PFSK-1 (cell line): Measurements from ENCODE around the gene SRP9.

Source experiments
- FOXP2 ChIP-seq: optimal IDR thresholded peaks from 2 replicates; pipeline ENCODE3; 2011; ENCODE audit warnings: borderline replicate concordance, control low read depth, inconsistent platforms; ENCODE audit not compliant: insufficient read depth; ENCODE audit errors: extremely low read length, extremely low read depth
- POLR2AphosphoS5 ChIP-seq: IDR thresholded peaks from 2 replicates; pipeline ENCODE4 v1.6.1; 2012; ENCODE audit warnings: low read depth, mild to moderate bottlenecking, control low read depth, low read length, moderate library complexity
- REST ChIP-seq, 2 experiments: IDR thresholded peaks; 2 replicates each; pipeline versions ENCODE4 v1.6.1 to v1.8.0; 2011 to 2012; ENCODE audit warnings: low read depth in 2 of 2, low read length in 2 of 2, control low read depth in 1 of 2, inconsistent platforms in 1 of 2, mild to moderate bottlenecking in 1 of 2, moderate library complexity in 1 of 2; ENCODE audit not compliant: insufficient read depth in 1 of 2
- SIN3A ChIP-seq: IDR thresholded peaks from 2 replicates; pipeline ENCODE4 v1.6.1; 2012; ENCODE audit warnings: mild to moderate bottlenecking, low read length, moderate library complexity, borderline replicate concordance; ENCODE audit not compliant: insufficient read depth
- TAF1 ChIP-seq: IDR thresholded peaks from 2 replicates; pipeline ENCODE4 v1.6.1; 2012; ENCODE audit warnings: low read length, control low read depth, borderline replicate concordance; ENCODE audit not compliant: insufficient read depth

The SRP9 gene

GRCh38 chr1:225828706-225829345, 51.2 kb downstream of the SRP9 start:
- TF ChIP-seq POLR2AphosphoS5, result no peak
- no peak for TF ChIP-seq SIN3A
- no peak for TF ChIP-seq REST (IDR thresholded peaks at IDR 0.05; ENCODE audit: insufficient read depth in 1 of 2, low read depth in 2 of 2, low read length in 2 of 2)
- no peak for TF ChIP-seq FOXP2
- TF ChIP-seq TAF1, result no peak

GRCh38 chr1:225830841-225831240, 53.2 kb downstream of the SRP9 start:
- TF ChIP-seq TAF1 (no peak), FOXP2 (no peak), SIN3A (no peak), REST (IDR thresholded peaks at IDR 0.05; ENCODE audit: insufficient read depth in 1 of 2, low read depth in 2 of 2, low read length in 2 of 2) (no peak)

GRCh38 chr1:225834417-225835329, 57.0 kb downstream of the SRP9 start:
- TF ChIP-seq POLR2AphosphoS5, result no peak
- no peak for TF ChIP-seq FOXP2
- no peak for TF ChIP-seq TAF1
- no peak for TF ChIP-seq SIN3A
- TF ChIP-seq REST (IDR thresholded peaks at IDR 0.05; ENCODE audit: insufficient read depth in 1 of 2, low read depth in 2 of 2, low read length in 2 of 2), result no peak

- TF ChIP-seq TAF1, result no peak
Observed at GRCh38 chr1:225835856-225836255, 58.2 kb downstream of the SRP9 start.

GRCh38 chr1:225838793-225839192, 61.2 kb downstream of the SRP9 start:
- TF ChIP-seq FOXP2, result no peak
- TF ChIP-seq TAF1, result no peak
- no peak for TF ChIP-seq POLR2AphosphoS5
- no peak for TF ChIP-seq SIN3A
- TF ChIP-seq REST (IDR thresholded peaks at IDR 0.05; ENCODE audit: insufficient read depth in 1 of 2, low read depth in 2 of 2, low read length in 2 of 2), result no peak
